HG02798 (cell line): ENCODE data around the gene VEPH1.

Experiments used
- ATAC-seq: cut with Tn5 transposase; IDR thresholded peaks from one replicate; pipeline ENCODE4 v1.9.1; 2021; ENCODE audit warnings: mild to moderate bottlenecking; ENCODE audit not compliant: unreplicated experiment, poor library complexity

The VEPH1 gene

DNA sequence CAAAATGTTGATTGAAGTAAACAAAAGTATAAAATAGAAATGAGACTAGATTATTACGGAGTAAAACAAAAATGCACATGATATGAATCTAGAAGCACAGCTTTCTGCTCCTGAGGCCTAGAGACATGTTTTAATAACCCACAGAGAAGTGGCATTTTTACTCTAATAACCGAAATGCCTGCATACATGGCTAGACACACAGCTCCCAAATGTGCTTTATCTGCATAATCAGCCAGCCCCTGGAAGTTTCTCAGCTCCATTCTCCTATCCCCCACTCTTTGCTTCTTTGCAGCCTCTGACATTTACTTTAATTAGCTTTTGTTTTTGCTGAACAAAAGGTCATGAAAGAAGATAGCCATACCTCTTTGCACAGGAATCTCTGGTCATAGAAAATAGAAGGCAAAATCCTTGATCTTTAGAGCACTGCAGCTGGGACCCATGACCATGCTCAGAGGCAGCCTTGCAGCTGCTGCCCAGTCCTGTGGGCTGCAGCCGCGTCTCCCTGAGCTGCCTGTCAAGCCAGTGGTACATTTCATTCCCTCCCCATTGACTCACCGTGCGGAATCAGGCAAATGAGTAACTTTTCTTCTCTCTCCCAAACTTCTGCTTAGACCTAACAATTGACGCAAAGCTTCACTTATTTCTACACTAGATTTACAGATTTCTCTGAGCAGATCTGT is at the start of gene VEPH1:
TSS of gene VEPH1 (minus strand) at position 501 of the 680 bp plus-strand sequence. CDS start 8,067 bp downstream, outside the sequence.
- no peak for ATAC-seq

DNA sequence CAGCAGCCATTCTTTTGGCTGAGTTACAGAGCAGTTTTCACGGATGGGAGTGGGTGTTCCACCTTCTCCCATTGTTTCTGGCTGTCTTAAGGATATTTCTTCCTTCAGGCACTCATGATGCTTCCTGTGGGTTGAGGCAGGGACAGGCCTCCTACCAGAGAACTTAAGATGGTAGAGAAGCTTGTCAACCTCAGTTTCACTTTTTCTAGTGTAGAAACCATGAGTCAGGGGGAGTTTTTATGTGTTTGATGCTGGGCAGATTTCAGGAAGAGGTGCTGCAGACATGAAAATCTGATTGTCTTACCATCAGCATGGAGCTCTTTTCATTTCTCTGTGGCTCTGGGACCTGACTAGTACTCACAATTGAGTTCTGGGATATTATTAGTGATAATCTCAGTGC is 48.7 kb upstream of the VEPH1 start:
- ATAC-seq, result no peak

DNA sequence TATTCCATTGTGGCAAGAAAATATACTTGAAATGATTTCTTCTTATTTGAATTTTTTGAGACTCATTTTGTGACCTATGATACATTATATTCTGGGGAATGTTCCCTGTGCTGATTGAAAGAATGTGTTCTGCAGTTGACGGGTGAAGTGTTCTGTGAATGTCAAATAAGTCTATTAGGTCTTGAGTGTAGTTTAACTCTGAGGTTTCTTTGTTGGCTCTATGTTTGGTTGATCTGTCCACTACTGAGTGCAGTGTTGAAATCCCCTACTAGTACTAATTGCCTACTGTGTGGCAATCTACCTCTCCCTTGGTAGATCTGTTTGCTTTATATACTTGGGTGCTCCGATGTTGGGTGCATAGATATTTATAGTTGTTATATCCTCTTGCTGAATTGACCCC is 46.3 kb upstream of the VEPH1 start:
- no peak for ATAC-seq

DNA sequence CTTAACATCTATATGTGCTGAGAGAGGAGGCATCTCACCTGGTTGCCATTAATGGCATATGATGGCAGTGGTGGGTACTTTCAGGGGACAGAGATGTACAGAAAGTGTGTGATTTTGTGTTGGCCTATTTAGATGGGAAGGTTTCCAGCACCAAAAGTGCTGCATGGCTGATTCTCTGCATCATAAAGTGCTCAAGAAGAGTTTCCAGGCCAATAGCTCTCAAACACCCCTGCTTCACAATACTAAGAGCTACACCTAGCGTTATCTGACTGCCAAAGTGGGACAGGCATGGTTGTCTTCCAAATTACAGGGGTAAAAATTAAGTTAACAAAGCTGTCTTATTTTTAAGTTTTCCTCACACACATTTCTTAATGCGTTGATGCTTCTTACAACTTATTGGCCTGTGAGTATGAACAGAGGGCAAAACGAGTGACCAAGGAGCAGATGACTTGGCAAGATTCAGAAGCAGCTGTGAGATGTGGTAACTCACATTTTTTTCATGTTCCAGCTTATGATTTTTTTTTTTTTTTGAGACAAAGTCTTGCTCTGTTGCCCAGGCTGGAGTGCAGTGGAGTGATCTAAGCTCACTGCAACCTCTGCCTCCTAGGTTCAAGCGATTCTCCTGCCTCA is 41.4 kb upstream of the VEPH1 start:
- no peak for ATAC-seq

DNA sequence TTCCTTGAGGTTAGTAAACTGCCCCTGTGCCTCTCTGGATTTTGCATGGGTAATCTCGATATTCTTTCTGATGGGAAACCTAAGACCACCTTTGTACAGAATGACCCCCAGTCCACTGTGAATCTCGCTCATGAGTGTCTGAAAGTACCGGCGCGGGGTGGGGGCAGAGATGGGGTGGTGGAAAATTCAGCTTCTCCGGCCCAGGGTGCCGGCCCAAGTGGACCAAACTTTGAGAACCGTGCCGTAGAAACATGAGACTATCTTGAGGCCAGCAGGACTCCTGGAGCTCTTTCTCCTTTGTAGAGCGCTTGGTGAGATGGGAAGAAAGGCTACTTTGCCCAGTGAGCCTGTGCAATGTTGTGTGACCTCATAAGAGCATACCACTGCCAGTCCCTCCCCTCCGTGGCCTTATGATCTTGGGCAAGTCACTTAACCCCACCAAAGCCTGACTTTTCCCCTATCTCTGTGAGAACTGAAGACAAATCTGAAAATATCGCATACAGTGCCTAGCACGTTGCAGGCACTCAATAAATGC is 40.4 kb upstream of the VEPH1 start:
- ATAC-seq, result no peak

DNA sequence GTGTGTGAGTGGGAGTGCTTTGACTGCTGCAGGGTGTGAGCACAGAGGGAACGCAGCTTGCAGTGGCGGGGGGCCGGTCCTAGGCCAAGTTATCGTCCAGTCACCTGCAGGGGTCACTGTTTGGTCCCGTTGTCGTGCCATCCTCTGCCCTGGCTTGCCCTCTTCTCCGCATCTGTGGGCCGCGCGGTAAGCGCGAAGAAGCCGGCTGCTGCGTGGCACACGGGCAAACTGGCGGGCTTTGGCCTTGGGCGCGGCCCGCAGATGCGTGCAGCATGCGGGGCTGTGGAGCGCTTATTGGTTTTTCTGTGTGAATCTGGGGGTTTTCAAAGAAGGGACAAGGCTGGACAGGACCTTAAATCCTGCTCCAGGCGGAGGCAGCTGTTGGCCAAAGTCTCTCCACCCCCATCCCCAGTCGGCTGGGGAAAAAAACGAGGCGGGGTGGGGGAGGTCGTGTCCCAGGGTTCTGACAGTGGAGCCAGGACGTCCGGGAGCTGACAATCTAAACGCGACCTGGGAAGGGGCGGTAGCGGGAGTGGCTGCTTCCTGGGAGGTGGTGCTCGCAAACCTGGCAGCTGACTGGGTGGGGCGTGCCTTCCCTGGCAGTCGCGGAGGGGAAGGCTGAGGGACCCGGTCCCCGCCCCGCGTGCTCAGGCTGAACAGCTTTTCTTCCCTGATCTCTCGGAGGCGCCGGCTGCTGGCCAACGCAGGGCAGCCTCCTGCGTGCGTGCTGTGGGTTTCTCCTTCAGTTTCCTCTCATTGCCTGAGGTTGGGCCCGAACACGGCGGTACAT is 39.7 kb upstream of the VEPH1 start:
- ATAC-seq, result no peak

DNA sequence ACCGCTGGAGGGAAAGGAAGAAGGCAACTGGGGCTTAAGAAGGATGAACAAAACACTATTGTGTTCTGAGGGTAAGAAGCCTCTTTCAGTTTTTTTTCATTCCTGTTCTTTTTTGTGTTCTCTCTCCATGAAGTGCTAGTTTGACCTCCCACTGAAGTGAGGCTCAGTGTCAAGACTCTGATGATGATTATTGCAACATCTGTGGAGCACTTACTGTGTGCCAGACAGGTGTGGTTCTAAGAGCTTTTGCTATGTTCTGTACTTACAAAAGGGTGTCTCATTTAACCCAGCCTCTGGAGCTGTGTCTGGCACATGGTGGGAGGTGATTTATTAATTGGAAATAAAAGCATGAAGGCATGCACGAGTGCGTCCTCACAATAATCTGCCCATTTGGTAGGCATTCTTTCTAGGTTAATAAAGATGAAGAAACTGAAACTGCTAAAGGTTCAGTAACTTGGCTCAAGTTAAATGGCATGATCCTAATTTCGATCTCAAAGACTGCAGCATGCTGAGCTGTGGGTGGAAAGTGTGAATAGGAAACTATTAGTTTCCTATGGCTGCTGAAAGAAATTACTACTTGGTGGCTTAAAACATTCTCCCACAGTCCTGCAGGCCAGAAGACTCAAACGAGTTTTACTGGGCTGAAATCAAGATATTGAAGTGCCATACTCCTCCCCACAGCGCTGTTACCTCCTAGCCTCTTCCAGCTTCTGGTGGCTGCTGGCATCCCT is 38.5 kb upstream of the VEPH1 start:
- no peak for ATAC-seq

DNA sequence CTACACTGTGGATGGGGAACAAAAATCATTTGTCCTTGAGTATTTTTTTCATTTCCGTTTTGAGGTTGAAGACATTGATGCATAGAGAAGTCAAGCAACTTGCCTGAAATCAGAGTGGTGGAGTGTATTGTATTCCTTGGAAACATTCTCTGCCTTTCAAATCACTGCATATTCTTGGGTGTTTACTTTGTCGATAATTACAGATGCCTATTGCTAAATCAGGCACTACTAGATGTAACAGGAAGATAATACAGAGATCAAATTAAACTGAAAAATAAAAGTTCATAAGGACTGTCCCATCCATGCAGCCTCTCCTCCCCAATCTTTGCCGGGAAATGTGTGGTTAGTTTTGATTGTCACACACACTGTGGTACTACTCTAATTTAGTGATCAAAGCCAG is 37.4 kb upstream of the VEPH1 start:
- no peak for ATAC-seq

DNA sequence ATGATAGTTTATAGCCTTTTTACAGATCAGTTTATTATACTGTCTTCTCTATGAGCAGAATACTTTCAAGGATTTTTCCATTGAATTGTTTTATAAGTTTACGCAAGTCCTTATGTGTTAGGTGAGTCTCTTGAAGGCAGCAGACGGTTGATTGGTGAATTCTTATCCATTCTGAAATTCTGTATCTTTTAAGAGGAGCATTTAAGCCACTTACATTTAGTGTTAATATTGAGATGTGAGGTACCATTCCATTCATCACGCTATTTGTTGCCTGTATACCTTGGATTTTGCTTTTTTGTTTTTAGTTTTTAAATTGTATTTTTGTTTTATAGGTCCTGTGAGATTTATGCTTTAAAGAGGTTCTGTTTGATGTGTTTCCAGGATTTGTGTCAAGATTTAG is 32.5 kb upstream of the VEPH1 start:
- ATAC-seq, result no peak

DNA sequence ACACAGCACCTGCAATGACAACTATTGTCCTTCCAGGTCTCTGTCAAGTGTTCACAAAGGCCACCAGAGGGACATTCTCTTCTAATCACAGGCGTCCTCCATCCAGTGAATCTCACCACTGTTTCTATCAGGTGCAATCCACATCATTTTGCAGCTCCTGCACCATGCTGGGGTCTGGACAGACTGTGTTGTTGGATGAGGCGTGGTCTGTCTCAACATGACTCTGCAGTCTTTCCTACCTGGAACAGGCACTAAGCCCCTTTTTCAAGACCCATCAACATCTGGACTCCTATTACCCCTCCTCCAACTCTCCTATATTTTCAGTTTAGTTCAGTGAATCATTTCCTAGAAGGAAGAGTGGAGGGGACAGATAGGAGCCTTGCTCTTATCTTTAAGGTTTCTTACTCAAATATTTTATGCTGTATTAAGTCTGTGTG is 31.5 kb upstream of the VEPH1 start:
- no peak for ATAC-seq

DNA sequence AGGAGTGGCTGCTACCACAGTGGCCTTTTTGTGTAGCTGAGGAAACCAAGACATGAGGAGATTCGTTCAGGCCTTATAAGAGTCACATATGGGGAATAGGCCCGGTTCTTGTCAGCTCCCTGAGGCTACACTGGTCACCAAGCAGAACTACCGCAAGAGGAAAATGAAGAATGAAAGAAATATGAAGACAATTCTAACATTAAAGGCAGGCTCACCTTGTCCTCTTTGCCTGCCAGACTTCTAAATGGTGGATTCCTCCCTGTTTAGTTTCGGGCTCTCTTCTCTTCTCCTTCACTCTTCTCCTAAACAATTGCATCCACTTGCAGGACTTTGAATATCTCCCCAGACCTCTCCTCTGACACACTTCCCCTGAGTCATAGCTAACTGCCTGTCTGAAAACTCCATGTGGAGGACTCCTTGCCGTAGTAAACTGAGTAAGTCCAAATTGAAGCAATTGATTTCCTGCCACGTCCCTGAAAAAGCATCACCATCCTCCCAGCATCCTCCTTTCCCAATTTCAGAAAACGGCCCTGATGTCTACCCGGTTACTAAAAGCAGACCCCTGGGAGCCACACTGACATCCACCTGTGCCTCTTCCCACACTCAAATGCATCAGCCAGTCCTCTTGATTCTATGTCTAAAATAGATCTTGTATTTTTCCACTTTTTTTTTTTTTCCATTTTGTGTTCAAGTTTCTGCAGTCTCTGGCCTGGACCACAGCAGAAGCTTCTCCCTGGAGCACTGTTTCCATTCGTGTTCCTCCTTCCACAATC is 30.3 kb upstream of the VEPH1 start:
- no peak for ATAC-seq

DNA sequence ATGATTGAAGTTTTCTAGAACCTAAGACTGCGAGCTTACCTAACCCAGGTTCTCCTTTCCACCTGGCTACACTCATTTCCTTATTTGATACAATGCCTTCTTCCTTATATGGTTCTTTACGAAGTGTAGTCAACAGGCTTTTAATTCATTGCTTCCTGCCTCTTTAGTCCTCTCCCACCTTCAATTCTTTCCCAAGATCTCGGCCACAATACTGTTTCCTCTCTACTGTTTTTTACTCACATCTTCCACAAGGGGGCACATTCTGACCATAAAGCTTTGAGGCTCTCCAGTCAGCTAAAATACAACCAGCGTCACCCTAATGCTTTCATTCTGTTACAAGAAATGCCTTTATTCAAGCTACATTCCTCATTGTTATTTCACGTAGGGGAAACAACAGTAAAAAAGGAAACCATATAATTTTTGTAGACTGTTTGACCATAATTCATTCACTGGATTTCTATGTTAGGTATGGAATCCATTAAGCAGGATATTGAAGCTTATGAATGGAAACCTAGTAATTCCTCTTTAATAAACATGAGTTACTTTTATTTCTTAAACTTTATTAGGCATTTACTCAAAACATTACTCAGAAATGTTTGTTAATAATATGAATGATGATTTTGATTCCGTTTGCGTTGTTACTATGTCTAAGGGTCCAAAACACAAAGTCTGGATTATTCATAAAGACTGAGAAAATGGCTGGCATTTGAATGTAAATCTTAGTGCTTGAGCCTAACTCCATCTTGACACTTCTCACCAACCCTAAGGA is 29.5 kb upstream of the VEPH1 start:
- peak; percentile 87 for ATAC-seq

DNA sequence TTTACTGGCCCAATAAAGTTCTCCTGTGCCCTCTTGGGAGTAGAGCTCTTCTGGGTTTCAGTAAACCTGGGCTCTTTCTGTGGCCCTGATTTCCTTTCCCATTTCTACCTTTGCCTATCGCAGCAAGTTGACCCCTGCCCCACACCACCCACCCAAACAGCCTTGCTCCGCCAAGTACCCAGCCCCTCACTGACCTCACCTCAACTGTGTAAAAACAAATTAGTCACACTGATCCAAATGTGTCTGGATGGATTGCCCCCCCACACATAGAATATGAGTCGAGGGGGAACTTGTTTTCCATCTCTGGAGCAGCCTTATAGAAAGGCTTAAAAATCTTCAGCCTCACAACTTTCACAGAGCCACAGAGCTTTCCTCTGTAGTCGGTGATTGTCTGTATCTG is 28.6 kb upstream of the VEPH1 start:
- ATAC-seq, result no peak

DNA sequence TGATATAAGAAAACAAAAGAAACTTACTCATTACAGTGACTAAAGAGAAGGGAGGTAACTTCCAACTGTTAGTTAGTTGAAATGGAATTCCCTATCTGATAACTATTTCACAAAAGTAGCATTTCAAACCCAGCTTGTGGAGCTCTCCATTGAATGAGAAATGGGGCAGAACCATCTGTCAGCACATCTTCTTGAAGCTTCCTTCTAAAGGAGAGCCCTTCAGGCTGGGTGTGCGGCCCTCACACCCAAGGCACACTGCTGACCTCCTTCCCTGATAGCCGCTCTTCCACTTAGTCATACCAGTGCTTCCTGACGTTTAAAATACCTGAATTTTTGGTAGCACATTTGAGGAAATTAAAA is 28.1 kb upstream of the VEPH1 start:
- no peak for ATAC-seq

DNA sequence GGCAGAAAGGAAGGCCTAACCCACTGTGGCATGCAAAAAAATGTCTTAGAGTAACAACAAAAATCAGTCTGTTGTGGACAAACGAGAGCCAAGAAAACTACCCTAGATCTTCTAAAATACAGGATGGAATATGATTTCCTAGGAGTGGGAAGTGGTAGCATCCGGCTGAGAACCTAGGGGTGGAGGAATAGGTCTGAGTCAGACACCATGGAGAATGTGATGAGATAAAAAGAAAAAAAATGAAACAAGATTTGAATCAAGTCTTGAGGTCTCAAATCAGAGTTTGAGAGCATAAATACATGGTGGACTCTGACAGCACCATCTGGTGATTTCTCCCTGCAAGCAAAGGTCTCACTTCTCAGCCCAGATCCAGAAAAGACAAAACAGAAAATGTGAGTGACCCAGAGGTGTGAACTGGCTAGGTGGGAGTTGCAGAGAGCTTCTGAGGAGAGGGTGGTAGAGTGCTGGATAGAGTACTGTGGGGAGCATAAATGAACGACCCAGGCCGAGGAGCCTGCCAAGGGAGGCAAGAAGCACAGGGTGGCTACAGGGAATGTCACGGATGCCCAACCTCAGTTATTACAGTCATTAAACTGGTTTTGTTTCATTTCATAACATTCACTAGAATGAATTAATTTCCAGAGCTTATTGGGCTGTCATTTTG is 27.6 kb upstream of the VEPH1 start:
- ATAC-seq, result no peak

DNA sequence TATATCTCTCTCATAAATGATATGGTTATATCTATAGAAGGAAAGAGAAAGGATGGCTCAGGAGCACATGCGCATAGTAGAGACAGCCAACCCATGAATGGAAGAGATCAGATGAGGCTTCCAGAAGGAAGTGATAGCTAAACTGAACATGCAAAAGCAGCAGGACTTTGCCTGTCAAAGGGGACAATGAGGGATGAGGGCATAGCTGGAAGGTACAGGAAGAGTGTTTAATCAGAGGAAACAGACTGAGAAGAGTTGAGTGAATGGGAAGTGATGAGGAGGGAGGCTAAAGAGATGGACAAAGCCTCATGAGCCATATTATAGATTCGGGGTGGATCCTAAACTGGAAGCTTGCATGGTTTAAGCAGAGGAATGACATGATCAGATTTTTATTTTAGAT is 26.5 kb upstream of the VEPH1 start:
- ATAC-seq, result no peak

DNA sequence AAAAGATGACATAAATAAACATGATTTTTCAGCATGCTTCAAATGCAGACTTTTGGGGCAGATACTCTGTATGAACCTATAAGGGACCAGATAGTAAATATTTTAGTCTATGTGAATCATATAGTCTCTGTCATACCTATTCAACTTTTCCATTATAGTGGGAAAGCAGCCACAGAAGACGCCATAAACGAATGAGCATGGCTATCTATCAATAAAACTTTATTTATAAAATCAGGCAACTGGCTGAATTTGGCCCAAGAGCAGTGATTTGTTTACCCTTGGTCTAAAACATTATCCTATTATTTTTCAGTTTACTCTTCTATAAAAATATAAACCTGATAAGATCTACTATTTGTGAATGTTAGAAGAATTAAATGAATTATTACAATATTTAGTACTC is 25.9 kb upstream of the VEPH1 start:
- ATAC-seq, result no peak

DNA sequence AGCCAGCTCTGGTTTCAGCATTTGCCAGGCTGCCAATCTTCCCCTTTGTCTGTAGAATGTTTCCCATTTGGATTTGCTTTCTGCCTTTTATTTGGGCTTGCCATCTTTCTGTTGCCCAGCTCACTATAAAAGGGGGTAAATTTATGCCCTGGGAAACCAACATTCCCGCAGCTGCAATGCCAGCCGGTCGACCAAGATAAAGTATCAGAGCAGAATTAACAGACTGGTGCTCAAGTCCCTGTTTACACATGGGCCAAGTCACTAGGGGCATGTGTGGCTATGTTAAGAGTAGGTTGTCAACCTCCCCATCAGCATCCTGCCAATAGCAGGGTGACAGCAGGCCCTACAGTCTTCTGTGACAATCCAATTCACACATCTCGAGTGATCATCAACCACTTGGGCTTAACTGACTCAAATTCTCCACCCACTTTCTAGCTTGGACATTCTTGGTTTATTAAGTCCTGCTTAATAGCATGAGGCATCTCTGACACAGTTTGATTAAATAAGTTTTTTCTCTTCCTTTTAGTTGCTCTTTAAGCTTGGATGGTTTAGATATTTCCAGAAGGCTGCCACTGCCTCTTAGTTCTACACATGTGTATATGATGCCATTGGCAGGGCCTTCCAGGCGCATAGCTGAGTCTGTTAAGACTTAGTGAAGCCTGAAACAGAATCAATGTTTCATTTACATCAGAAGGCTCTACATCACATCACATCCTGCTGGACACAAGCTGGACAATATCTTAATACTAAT is 24.1 kb upstream of the VEPH1 start:
- no peak for ATAC-seq
